Measurements from ENCODE around the gene MUC3A. TPM values are rescaled to one million over a fixed set of nuclear protein-coding genes. Genes with fewer than 3 reads are reported as not detected.
A peak's percentile ranks its signal among the peaks of the same experiment; 100 is the strongest.

Gene MUC3A
- polyA plus RNA-seq, 1 of the 3 experiments (the other 2 are of a cell fraction) = 0.03 TPM

GRCh38 chr7:100965045-100965722 lies 15.8 kb downstream of the MUC3A start:
- no peaks in the 10 kb centered on the region for H3K36me3 ChIP-seq (replicated peaks in 1 of 2; ENCODE audit: control insufficient read depth in 1 of 2, insufficient read depth in 2 of 2, low read length in 1 of 2)
- DNase-seq = peak; percentile 41
- no peaks in the 10 kb centered on the region for H3K9me3 ChIP-seq
- H3K27ac ChIP-seq (ENCODE audit: low read depth in 2 of 2, low read length in 1 of 2) = no peak overlapping the region
- H3K79me2 ChIP-seq (ENCODE audit: insufficient read depth) = no peaks in the 10 kb centered on the region
- H3K4me1 ChIP-seq (ENCODE audit: control insufficient read depth in 1 of 2, insufficient read depth in 2 of 2, low read depth in 1 of 2, low read length in 1 of 2) = peaks cover 0 to 7% of the 10 kb centered on the region in 2 experiments; a peak in 1 of 4 replicates
- POLR2A ChIA-PET = no interaction called here
- H3K4me3 ChIP-seq (ENCODE audit: low read depth in 2 of 2, low read length in 1 of 2) = peak overlapping the region in 1 of 2 experiments; percentile 23; a peak in 1 of 4 replicates
- H3F3A ChIP-seq (replicated peaks; ENCODE audit: insufficient read depth) = no peaks in the 10 kb centered on the region
- WGBS (ENCODE audit: low lambda C conversion rate) = 12% methylated on average over 25 of the region's 25 CpGs
- no peak overlapping the region for H3K9ac ChIP-seq
- TF ChIP-seq NRF1 (IDR thresholded peaks at IDR 0.05; ENCODE audit: low read depth, low read length) (no peak), YY1 (IDR thresholded peaks at IDR 0.05; ENCODE audit: low read depth) (no peak)
- H2AFZ ChIP-seq (ENCODE audit: low read depth) = no peak overlapping the region
- CTCF ChIA-PET = interaction anchor here (0.9 to 2.4 kb wide), 23 partner anchors 8 to 317 kb away, joined by 3 to 21 read pairs (median 6); partner anchors contain the start of genes ACHE, MUC17, MUC3A and UFSP1
- H3K4me2 ChIP-seq = peak overlapping the region; percentile 41
- peaks cover 97% of the 10 kb centered on the region for H3K27me3 ChIP-seq (ENCODE audit: insufficient read depth)
- H4K20me1 ChIP-seq (ENCODE audit: insufficient read depth) = no peaks in the 10 kb centered on the region
- H3K9me2 ChIP-seq = no peaks in the 10 kb centered on the region

- H3K79me2 ChIP-seq (ENCODE audit: insufficient read depth) = no peaks in the 10 kb centered on the region
- H3K4me2 ChIP-seq = peak overlapping the region; percentile 41
- ChIA-PET CTCF (interaction anchor here (0.5 to 2.4 kb wide), 47 partner anchors 9 to 1265 kb away, joined by 3 to 21 read pairs (median 4); partner anchors contain the start of genes ACHE, EPHB4, MUC17 and MUC3A), POLR2A (no interaction called here)
- no peak overlapping the region for H2AFZ ChIP-seq (ENCODE audit: low read depth)
- no peaks in the 10 kb centered on the region for H3K36me3 ChIP-seq (replicated peaks in 1 of 2; ENCODE audit: control insufficient read depth in 1 of 2, insufficient read depth in 2 of 2, low read length in 1 of 2)
- no peak overlapping the region for H3K27ac ChIP-seq (ENCODE audit: low read depth in 2 of 2, low read length in 1 of 2)
- peak overlapping the region; percentile 23 to 54; a peak in 3 of 4 replicates for H3K4me3 ChIP-seq (ENCODE audit: low read depth in 2 of 2, low read length in 1 of 2)
- no peaks in the 10 kb centered on the region for H3K9me2 ChIP-seq
- H3K27me3 ChIP-seq (ENCODE audit: insufficient read depth) = peaks cover 96% of the 10 kb centered on the region
- H4K20me1 ChIP-seq (ENCODE audit: insufficient read depth) = no peaks in the 10 kb centered on the region
- no peak overlapping the region for H3K9ac ChIP-seq
- TF ChIP-seq GABPA (IDR thresholded peaks at IDR 0.05; ENCODE audit: low read depth) (no peak), SIN3A (IDR thresholded peaks at IDR 0.05; ENCODE audit: borderline replicate concordance, low read depth, low read length) (peak; percentile 36; the same call in 1 of the 2 replicates), RAD21 (IDR thresholded peaks at IDR 0.05; ENCODE audit: low read length) (peak; percentile 65), FOSL2 (IDR thresholded peaks at IDR 0.05; ENCODE audit: borderline replicate concordance, low read depth) (no peak), FOXM1 (IDR thresholded peaks at IDR 0.05; ENCODE audit: low read depth) (no peak), SMC3 (IDR thresholded peaks at IDR 0.05; ENCODE audit: low read depth, low read length) (peak; percentile 92)
- TF ChIP-seq, protein P1, sequence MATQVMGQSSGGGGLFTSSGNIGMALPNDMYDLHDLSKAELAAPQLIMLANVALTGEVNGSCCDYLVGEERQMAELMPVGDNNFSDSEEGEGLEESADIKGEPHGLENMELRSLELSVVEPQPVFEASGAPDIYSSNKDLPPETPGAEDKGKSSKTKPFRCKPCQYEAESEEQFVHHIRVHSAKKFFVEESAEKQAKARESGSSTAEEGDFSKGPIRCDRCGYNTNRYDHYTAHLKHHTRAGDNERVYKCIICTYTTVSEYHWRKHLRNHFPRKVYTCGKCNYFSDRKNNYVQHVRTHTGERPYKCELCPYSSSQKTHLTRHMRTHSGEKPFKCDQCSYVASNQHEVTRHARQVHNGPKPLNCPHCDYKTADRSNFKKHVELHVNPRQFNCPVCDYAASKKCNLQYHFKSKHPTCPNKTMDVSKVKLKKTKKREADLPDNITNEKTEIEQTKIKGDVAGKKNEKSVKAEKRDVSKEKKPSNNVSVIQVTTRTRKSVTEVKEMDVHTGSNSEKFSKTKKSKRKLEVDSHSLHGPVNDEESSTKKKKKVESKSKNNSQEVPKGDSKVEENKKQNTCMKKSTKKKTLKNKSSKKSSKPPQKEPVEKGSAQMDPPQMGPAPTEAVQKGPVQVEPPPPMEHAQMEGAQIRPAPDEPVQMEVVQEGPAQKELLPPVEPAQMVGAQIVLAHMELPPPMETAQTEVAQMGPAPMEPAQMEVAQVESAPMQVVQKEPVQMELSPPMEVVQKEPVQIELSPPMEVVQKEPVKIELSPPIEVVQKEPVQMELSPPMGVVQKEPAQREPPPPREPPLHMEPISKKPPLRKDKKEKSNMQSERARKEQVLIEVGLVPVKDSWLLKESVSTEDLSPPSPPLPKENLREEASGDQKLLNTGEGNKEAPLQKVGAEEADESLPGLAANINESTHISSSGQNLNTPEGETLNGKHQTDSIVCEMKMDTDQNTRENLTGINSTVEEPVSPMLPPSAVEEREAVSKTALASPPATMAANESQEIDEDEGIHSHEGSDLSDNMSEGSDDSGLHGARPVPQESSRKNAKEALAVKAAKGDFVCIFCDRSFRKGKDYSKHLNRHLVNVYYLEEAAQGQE (IDR thresholded peaks at IDR 0.05; ENCODE audit: low read depth, low read length) = peak; percentile 70; the same call in 1 of the 2 replicates
- TF ChIP-seq, protein P2, sequence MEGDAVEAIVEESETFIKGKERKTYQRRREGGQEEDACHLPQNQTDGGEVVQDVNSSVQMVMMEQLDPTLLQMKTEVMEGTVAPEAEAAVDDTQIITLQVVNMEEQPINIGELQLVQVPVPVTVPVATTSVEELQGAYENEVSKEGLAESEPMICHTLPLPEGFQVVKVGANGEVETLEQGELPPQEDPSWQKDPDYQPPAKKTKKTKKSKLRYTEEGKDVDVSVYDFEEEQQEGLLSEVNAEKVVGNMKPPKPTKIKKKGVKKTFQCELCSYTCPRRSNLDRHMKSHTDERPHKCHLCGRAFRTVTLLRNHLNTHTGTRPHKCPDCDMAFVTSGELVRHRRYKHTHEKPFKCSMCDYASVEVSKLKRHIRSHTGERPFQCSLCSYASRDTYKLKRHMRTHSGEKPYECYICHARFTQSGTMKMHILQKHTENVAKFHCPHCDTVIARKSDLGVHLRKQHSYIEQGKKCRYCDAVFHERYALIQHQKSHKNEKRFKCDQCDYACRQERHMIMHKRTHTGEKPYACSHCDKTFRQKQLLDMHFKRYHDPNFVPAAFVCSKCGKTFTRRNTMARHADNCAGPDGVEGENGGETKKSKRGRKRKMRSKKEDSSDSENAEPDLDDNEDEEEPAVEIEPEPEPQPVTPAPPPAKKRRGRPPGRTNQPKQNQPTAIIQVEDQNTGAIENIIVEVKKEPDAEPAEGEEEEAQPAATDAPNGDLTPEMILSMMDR (IDR thresholded peaks at IDR 0.05) = peak; percentile 89
- peak; percentile 99 for DNase-seq
- peaks cover 0 to 7% of the 10 kb centered on the region in 2 experiments; a peak in 1 of 4 replicates for H3K4me1 ChIP-seq (ENCODE audit: control insufficient read depth in 1 of 2, insufficient read depth in 2 of 2, low read depth in 1 of 2, low read length in 1 of 2)
- no peaks in the 10 kb centered on the region for H3K9me3 ChIP-seq
- WGBS (ENCODE audit: low lambda C conversion rate) = 5% methylated on average over 48 of the region's 58 CpGs
- H3F3A ChIP-seq (replicated peaks; ENCODE audit: insufficient read depth) = no peaks in the 10 kb centered on the region
Measured at GRCh38 chr7:100965723-100966541, 16.6 kb downstream of the MUC3A start.
